Kidney epithelial cell (primary cell): ENCODE data around the gene ANO9. TPM values are rescaled to one million over a fixed set of nuclear protein-coding genes. Genes with fewer than 3 reads are reported as not detected.
"Not testable (repeated sequence)": the region's sequence is repeated elsewhere in the genome, so short reads cannot be mapped to it uniquely, and the experiment has no call there.

Source experiments
- DNase-seq: peaks from one replicate; pipeline ENCODE4 v3.0.0-alpha.2; 2010; ENCODE audit warnings: low read depth
- H3K27me3 ChIP-seq: 2 replicates; pipeline ENCODE4 v1.6.0; 2011; ENCODE audit warnings: low read length; ENCODE audit not compliant: control insufficient read depth, insufficient read depth
- H3K36me3 ChIP-seq: 2 replicates; pipeline ENCODE4 v1.5.1; 2011; ENCODE audit warnings: low read length; ENCODE audit not compliant: control insufficient read depth, insufficient read depth
- H3K4me3 ChIP-seq: 2 replicates; pipeline ENCODE4 v1.5.1; 2011; ENCODE audit warnings: low read depth, mild to moderate bottlenecking, control low read depth, low read length
- total RNA-seq: library from RNA; depleted of rRNA; stranded (reverse); fragments of >200 nt; gene quantifications from 2 replicates; pipeline ENCODE4 v1.2.3, GENCODE V29; 2015
- TF ChIP-seq, protein P1 (sequence below): IDR thresholded peaks from 2 replicates; pipeline ENCODE4 v1.5.1; 2011; ENCODE audit warnings: mild to moderate bottlenecking, moderate library complexity, low read length, control low read depth, inconsistent platforms; ENCODE audit not compliant: insufficient read depth, poor library complexity, severe bottlenecking

ANO9 gene
- total RNA-seq, 1 donor from 2014 or later = 18.4 TPM

DNA sequence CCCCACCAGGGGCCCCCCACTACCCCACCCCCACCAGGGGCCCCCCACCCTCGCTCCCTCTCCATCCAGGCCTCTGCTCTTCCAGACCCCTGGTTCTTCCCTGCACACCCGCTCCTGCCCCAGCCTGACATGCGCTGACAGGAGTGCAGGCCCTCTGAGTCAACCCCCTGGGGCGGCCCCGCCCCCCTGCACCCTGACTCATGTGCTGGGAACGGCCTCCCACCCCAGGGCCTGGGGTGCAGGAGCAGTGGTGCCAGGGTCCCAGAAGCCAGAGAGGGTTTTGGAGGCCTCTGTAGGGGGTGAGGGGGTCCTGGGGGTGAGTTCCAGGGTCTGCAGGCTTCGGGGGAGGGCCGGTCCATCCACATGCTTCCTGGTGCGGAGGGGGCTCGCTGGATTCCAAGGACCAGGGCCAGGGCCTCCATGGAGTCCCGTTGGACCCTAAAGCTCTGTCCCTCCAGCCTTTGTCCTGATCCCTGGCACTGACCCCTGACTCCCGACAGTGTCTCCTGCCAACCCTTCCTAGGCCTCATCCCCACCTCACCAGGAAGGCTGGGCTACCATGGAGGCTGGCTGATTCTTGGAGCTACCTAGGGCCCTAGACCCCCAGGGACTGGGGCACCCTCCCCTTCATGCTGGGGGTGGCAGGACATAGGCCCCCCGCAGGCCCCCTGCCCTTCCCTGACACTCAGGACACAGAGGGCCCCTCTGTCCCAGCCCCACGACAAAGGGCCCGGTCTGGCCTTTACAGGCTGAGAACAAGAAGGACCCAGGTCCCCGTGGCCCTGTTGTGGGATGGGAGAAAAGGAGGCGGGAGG is 48.4 kb downstream of the ANO9 start:
- no peaks in the 10 kb centered on the region for H3K27me3 ChIP-seq
- no peaks in the 10 kb centered on the region for H3K36me3 ChIP-seq
- TF ChIP-seq, protein P1, sequence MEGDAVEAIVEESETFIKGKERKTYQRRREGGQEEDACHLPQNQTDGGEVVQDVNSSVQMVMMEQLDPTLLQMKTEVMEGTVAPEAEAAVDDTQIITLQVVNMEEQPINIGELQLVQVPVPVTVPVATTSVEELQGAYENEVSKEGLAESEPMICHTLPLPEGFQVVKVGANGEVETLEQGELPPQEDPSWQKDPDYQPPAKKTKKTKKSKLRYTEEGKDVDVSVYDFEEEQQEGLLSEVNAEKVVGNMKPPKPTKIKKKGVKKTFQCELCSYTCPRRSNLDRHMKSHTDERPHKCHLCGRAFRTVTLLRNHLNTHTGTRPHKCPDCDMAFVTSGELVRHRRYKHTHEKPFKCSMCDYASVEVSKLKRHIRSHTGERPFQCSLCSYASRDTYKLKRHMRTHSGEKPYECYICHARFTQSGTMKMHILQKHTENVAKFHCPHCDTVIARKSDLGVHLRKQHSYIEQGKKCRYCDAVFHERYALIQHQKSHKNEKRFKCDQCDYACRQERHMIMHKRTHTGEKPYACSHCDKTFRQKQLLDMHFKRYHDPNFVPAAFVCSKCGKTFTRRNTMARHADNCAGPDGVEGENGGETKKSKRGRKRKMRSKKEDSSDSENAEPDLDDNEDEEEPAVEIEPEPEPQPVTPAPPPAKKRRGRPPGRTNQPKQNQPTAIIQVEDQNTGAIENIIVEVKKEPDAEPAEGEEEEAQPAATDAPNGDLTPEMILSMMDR = no peak
- DNase-seq = no peak
- no peak overlapping the region for H3K4me3 ChIP-seq

DNA sequence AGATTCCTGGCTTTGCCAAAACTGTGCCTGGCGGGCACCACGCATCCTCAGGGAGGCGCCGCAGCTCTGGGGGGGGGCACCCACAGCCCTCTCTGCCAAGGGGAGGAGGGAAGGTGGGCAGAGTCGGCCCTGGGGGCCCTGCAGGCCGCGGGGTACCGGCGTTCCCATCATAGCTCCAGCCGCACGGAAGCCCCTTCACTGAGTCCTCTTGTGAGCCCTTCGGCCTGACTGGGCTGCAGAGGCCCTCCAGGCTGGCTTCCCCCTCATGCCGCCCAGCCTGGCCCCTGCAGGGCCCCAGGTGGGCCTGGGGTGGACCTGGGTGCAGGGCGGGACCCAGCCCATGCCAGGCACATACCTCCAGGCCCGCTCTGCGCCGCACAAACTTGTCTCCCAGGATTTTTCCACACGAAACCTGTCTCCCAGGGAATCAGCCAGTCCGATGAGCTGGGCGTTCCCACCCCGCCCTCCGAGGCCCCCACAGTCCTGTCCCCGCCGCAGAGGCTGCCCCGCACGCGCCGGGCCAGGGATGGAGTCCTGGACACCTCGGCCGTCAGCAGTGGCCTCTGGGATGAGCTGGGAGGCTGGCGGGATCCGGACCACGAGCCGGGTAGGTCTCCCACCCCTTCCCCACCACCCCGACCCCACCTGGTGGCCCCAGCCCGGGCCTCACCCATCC is 49.6 kb downstream of the ANO9 start:
- Histone ChIP-seq H3K4me3 (no peak overlapping the region), H3K36me3 (no peaks in the 10 kb centered on the region), H3K27me3 (peaks cover 3% of the 10 kb centered on the region)
- TF ChIP-seq, protein P1 = no peak
- no peak for DNase-seq

DNA sequence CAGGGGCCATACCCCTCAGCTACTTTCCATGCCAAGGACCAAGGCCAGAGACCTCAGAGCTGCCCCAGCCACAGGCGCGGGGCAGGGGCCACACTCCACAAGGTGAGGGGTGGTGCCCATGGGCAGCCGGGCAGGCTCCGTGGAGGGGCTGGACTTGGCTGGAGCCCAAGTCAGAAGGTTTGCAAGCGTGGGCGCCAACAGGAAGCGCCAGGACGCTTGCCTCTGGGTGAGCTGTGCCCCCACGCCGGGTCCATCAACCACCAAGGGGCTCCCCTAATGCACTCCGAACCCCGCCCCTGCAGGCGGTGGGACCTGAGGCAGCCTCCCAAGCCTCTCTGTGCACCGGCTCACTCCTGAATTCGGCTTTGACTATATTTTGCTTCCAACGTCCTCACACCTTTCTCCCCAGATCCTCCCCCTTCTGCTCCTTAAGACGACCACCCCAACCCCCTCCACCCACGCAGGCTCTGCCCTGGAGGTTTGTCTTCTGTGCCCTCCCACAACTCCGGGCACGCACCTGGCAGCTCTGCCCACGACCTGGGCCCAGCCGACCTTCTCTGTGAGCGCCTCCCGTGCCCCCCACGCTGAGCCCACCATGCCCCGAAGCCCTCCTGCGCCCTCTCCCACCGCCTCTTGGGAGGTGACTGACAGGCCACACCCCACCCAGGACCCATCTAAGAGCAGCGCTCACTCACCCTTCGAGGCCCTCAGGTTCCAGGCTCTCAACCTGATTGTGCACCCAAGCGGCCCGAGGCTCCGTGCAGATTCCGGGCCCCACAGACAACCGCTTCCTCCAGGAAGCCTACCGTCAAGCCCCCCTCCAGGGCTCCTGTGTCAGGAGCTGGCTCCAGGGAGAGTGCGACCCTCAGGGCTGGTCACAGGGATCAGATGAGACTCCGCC is 50.4 kb downstream of the ANO9 start:
- no peaks in the 10 kb centered on the region for H3K36me3 ChIP-seq
- H3K4me3 ChIP-seq = no peak overlapping the region

DNA sequence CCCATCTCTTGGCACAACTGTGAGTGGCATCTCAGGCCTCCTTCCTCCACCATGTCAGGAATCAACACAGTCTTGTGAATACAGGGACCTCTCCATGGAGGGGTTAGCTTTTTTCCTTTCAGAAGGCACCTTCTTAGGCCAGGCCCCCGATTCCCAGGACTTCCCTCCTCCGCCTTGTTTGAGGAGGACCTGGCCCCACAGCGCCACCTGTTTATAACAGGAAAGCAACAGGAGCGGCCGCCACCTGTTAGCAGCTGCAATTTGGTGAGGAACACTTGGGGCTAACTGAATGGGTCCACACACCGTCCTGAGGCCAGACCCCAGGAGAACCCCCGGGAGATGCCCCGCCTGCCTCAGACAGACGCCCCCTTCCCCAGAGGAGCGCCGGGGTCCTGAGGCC is 51.6 kb downstream of the ANO9 start:
- peaks cover 3% of the 10 kb centered on the region for H3K27me3 ChIP-seq
- DNase-seq = no peak
- no peaks in the 10 kb centered on the region for H3K36me3 ChIP-seq
- TF ChIP-seq, protein P1 = no peak
- H3K4me3 ChIP-seq = no peak overlapping the region

More for the DNA sequence above, 50.4 kb downstream of the ANO9 start:
- peaks cover 3% of the 10 kb centered on the region for H3K27me3 ChIP-seq
- TF ChIP-seq, protein P1 = no peak
- no peak for DNase-seq

DNA sequence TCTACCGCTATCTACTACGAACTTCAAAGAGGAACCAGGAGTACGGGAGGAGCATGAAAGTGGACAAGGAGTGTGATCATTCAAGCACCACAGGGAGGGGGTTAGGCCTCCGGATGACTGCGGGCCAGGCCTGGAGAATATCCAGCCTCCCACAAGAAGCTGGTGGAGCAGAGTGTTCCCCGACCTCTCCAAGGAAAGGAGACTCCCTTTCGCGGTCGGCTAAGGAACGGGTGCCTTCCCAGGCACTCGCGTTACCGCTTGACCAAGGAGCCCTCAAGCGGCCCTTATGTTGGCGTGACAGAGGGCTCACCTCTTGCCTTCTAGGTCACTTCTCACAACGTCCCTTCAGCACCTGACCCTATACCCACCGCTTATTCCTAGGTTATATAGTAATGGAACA is 52.4 kb downstream of the ANO9 start:
- not testable (repeated sequence) for DNase-seq, H3K27me3 ChIP-seq, H3K4me3 ChIP-seq, H3K36me3 ChIP-seq

DNA sequence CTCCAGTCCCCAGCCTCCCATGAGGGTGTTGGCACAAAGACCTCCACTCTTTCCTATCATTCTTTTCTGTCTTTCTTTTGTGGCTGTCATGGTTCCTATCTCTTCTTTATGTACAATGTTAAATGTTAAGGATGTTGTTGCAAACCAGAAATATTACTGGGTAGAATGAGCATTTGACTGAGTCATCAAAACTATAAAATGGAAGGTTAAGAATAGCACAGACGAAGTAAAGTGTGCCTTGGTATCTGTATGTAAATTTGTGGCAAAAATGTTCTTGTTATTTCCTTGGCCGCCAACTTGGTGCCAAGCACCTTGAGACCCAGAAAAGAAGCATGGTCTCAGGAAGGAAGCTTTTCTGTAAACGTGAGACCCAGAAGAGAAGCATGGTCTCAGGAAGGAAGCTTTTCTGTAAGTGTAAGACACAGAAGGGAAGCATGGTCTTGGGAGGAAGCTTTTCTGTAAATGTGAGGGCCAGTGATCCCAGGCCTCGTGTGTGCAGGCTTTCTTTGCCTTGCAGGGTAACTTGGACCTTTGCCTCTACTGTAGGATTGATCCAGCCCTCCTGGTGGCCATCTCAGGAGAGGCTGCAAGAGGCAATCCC is 54.5 kb downstream of the ANO9 start:
- H3K36me3 ChIP-seq = no peaks in the 10 kb centered on the region
- no peak overlapping the region for H3K4me3 ChIP-seq
- H3K27me3 ChIP-seq = peaks cover 10% of the 10 kb centered on the region
- DNase-seq = no peak
- TF ChIP-seq, protein P1 = no peak
